GM12873 (cell line): ENCODE measurements around the gene TLX2.

Source experiments
- CTCF ChIP-seq: IDR thresholded peaks from 2 replicates; pipeline ENCODE4 v1.5.1; 2012; ENCODE audit warnings: low read depth, mild to moderate bottlenecking, moderate library complexity, low read length, control low read depth; ENCODE audit not compliant: insufficient read depth; ENCODE audit errors: missing control alignments

Gene TLX2

DNA sequence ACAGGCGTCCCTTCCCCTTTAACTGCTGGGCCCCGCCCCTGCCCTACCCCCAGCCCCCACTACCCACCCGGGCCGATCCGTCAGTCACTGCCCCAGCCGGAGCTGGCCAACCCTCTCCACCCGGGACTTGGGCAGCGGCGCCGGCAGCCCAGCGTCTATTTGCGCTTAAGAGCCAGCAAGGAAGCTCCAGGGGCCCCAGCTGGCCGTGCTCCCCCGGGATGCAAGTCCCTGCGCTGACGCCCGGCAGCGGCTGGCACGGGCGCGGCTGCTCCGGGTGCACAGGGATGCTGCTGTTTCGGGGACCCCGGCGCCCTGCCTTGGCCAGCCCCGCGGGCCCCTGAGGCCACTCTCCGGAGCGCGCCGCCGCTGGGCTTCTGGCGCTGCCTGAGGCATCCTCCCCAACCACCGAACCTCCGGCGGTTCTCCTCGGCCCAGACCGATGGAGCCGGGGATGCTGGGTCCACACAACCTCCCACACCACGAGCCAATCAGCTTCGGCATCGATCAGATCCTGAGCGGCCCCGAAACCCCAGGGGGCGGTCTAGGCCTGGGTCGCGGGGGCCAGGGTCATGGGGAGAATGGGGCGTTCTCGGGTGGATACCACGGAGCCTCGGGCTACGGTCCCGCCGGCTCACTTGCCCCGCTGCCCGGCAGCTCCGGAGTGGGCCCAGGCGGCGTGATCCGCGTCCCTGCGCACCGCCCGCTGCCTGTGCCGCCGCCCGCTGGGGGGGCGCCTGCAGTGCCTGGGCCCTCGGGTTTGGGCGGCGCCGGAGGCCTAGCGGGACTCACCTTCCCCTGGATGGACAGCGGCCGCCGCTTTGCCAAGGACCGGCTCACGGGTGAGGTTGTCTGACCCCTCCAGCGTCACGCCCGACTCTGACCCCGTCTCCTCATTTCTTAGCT, at the start of gene TLX2:
Gene TLX2 (plus strand): TSS at position 83 of the 903 bp plus-strand sequence. CDS start 357 bp downstream, at position 440.
- TF ChIP-seq CTCF, result no peak

DNA sequence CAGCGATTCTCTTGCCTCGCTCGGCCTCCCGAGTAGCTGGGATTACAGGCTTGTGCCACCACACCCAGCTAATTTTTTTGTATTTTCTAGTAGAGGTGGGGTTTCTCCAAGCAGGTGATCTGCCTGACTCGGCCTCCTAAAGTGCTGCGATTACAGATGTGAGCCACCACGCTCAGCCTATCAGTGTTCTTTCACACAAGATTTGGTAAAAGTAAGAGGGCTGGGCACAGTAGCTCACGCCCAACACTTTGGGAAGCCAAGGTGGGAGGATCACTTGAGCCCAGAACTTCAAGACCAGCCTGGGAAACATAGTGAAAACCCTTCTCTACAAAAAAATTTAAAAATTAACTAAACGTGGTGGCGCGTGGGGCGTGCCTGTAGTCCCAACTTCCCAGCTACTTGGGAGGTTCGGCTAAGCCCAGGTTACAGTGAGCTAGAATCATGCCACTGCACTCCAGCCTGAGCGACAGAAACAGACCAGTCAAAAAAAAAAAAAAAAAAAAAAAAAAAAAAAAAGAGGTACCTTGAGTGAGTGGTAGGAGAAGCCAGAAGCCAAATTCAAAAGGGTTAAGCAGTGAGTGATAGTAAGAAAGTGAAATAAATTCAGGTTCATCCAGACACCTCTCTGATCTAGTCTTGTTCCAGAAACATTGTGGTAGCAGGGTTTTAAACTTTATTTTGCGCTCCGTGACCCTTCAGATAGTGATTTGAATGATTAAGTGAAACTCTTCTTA, 42.8 kb upstream of the TLX2 start:
- no peak for TF ChIP-seq CTCF

GRCh38 chr2:74472086-74472944, 41.9 kb upstream of the TLX2 start, which contains the start of gene MRPL53:
Gene MRPL53 (minus strand): TSS chr2:74472680. CDS start chr2:74472660, 20 bp downstream.
- TF ChIP-seq CTCF, result no peak

GRCh38 chr2:74472945-74473258, 41.3 kb upstream of the TLX2 start:
- TF ChIP-seq CTCF, result no peak

DNA sequence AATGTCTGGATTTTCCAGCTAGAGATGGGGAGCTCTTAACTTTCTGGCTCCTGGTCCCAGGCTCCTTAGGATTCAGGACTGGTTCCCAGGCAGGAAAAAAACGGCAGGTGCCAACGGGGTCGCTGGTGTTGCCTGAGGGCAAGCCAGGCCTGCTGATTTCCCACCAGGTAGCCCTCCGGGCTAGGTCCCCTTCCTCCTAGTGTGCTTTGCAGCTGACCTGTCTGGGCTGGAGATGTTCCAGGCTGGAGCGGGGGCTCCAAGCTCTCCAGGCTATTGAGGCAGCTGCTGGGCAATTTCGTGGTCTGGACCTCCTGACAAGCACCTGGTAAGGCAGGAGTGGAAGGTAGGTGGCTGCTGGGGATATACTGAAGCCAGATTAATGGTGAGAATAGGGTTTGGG, 39.8 kb upstream of the TLX2 start:
- TF ChIP-seq CTCF, result no peak

- peak; percentile 63 for TF ChIP-seq CTCF
Observed at GRCh38 chr2:74474899-74475298, 39.4 kb upstream of the TLX2 start.
